Measurements from ENCODE around the gene XPO4.

DNA sequence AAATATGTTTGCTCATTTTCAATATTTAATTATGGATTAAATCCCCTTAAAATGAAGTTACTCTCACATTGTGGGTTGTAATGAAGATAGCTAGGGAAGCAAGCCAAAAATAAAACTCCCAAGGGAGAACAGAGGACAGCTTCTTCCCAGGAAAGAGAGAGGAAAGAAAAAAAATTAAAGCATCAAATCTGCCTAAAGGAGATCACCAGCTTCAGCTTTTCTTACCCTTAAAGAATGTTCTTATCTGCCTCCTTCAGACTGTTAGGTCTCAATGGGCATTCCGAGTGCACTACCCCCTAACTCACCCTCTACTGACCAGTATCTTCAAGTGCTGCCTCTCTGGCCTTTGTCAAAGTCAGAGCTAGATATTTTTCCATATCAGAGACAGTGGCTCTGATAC, 55.2 kb downstream of the XPO4 start:
- TF ChIP-seq POLR2AphosphoS5 (IDR thresholded peaks at IDR 0.05) (no peak), POLR2A (IDR thresholded peaks at IDR 0.05) (no peak), EP300 (IDR thresholded peaks at IDR 0.05; ENCODE audit: low read depth) (no peak)
- TF ChIP-seq, protein P1, sequence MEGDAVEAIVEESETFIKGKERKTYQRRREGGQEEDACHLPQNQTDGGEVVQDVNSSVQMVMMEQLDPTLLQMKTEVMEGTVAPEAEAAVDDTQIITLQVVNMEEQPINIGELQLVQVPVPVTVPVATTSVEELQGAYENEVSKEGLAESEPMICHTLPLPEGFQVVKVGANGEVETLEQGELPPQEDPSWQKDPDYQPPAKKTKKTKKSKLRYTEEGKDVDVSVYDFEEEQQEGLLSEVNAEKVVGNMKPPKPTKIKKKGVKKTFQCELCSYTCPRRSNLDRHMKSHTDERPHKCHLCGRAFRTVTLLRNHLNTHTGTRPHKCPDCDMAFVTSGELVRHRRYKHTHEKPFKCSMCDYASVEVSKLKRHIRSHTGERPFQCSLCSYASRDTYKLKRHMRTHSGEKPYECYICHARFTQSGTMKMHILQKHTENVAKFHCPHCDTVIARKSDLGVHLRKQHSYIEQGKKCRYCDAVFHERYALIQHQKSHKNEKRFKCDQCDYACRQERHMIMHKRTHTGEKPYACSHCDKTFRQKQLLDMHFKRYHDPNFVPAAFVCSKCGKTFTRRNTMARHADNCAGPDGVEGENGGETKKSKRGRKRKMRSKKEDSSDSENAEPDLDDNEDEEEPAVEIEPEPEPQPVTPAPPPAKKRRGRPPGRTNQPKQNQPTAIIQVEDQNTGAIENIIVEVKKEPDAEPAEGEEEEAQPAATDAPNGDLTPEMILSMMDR (IDR thresholded peaks at IDR 0.05), result no peak
